ENCODE results near the gene TGFBR1.

The TGFBR1 gene

DNA sequence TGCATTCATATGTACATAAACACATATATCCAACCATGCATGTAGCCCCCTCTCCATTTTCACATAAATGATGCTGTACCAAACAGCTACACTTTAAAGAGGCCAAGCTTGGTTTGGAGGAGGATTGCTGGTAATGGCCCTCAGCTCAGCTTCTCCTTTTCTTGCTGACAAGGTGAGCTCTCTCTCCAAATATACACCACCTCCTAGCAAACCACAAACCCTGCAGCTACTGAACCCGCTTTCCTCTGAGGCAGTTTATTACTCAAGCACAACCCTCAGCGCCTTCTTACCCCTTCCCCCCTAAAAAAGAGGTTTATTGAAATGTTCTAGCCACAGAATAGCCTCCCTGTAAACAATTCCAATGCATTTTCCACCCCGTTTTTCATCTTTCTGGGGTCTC, 62.8 kb downstream of the TGFBR1 start:
- TF ChIP-seq Cebpa-rat (IDR thresholded peaks at IDR 0.05), result no peak
- Histone ChIP-seq H3K27me3 (no peaks in the 10 kb centered on the region), H3K4me1 (peaks cover 0 to 17% (median 7%) of the 10 kb centered on the region in 10 experiments; a peak in 12 of 20 replicates), H3K9ac (no peak overlapping the region), H3K36me3 (no peaks in the 10 kb centered on the region), H3K27ac (no peak overlapping the region), H3K4me3 (no peak overlapping the region), H4K20me1 (no peaks in the 10 kb centered on the region), H3K9me3 (replicated peaks in 1 of 11) (peaks cover 0 to 9% (median 0%) of the 10 kb centered on the region in 11 experiments; a peak in 2 of 22 replicates), H3K4me2 (peak overlapping the region in 10 of 11 experiments; percentile 3 to 41 (median 20); a peak in 13 of 22 replicates)

DNA sequence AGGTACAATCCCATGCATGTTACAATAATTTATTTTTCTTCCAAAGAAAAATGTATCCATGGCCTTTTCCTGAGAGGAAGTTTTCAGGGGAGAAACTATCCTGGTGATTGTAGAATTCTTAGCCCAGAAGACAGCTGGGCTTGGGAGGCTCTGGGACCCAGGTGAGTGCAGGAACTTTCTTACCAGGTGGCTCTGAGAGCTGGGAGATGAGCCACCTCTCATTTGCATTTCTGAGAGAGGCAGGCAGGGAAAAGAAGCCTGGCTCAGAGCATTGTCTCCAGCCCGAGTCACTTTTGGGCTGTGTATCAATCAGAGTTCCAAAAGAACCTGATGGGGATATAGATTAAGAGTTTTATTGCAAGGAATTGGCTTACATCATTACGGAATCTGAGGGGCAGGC, 64.2 kb downstream of the TGFBR1 start:
- Histone ChIP-seq H3K36me3 (no peaks in the 10 kb centered on the region), H3K9ac (no peak overlapping the region), H3K4me3 (no peak overlapping the region), H4K20me1 (no peaks in the 10 kb centered on the region), H3K27me3 (no peaks in the 10 kb centered on the region), H3K4me2 (no peak overlapping the region), H3K4me1 (peaks cover 0 to 19% (median 8%) of the 10 kb centered on the region in 10 experiments; a peak in 15 of 20 replicates), H3K27ac (no peak overlapping the region), H3K9me3 (replicated peaks in 1 of 11) (peaks cover 0 to 9% (median 0%) of the 10 kb centered on the region in 11 experiments; a peak in 2 of 22 replicates)
- TF ChIP-seq Cebpa-rat (IDR thresholded peaks at IDR 0.05), result no peak

DNA sequence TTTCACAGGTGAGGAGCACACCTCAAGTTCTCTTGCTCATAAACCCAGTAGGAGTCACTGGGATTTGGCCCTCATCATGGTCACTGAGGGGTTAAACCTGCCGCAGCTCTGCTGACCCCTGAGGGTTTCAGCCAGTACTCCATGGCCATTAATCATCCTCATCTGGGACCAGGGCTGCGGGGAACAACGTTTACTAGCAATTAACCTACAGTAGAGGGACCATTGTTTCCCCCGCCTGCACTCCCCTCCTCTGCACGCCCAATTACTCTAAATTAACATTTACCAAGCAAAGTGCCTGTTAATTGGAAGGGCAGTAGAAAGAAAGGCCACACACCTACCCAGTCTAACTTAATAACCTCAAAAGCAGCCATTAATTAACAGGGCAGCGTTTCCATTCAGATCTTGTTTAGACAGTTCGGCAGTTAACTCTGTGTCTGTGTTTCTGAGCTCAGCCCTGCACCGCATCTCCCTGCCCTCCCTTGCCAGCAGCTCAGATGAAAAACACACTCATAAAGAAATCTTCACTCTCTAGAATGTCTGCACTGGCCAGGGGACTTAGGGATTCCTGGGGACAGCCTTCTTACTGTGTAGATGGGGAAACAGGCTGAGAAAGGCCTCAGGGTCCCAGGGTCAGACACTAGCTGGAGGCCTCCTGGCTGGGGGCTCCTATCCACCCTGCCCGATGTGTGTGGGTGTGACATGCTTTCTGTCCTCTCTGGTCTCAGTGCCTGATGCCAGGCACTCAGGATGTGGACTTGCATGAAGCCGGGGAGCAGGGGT, 65.3 kb downstream of the TGFBR1 start:
- Histone ChIP-seq H3K9me3 (replicated peaks in 1 of 11) (peaks cover 0 to 9% (median 0%) of the 10 kb centered on the region in 11 experiments; a peak in 2 of 22 replicates), H3K27ac (no peak overlapping the region), H3K36me3 (no peaks in the 10 kb centered on the region), H3K9ac (no peak overlapping the region), H3K27me3 (no peaks in the 10 kb centered on the region), H3K4me2 (no peak overlapping the region), H4K20me1 (no peaks in the 10 kb centered on the region), H3K4me3 (no peak overlapping the region), H3K4me1 (peaks cover 0 to 24% (median 9%) of the 10 kb centered on the region in 10 experiments; a peak in 15 of 20 replicates)
- no peak for TF ChIP-seq Cebpa-rat (IDR thresholded peaks at IDR 0.05)

DNA sequence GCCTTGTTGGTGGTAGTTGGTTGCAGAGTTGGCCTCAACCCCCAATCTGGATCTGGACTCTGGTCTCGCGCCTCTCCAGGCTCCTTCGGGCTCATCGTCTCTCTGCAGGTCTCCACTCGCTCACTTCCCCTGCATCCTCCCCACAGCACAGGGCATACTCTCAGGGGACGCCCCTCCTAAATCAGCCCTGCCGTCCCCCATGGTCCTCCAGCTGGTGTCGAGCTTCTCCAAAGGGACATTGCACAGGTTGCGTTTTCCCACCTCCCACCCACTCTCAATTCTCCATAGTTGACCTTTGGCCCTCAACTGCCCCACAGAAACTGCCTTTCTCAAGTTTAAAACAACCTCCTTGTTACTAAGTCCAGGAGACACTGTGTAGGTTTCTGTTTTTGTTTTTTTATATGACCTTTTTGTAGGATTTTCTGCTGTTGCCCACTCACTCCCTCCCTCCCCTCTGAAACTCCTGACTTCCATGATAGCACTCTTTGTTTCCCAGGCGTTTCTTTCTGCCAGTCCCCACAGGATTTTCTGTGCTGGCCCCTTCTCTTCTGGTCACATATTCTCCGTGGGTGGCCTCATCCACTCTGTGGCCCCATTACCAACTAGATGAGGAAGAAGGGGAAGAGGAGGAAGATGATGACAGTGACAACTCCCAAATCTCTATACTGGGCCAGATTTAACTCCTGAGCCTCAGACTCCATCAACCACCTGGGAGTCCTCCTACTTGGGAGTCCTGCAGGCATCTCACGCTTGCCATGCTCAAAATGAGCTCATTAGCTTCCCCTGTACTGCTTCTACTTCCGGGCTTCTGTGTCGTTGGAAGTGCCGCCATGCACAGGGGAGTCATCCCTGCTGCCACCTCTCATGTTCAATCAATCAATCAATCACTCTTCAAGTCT, 66.6 kb downstream of the TGFBR1 start:
- Histone ChIP-seq H3K4me1 (peaks cover 6 to 31% (median 9%) of the 10 kb centered on the region in 10 experiments; a peak in 17 of 20 replicates), H4K20me1 (no peaks in the 10 kb centered on the region), H3K4me3 (no peak overlapping the region), H3K9ac (no peak overlapping the region), H3K36me3 (no peaks in the 10 kb centered on the region), H3K27ac (no peak overlapping the region), H3K27me3 (no peaks in the 10 kb centered on the region), H3K4me2 (peak overlapping the region in 4 of 11 experiments; percentile 1 to 27 (median 16); a peak in 3 of 22 replicates), H3K9me3 (replicated peaks in 1 of 11) (peaks cover 0 to 9% (median 0%) of the 10 kb centered on the region in 11 experiments; a peak in 2 of 22 replicates)
- no peak for TF ChIP-seq Cebpa-rat (IDR thresholded peaks at IDR 0.05)

DNA sequence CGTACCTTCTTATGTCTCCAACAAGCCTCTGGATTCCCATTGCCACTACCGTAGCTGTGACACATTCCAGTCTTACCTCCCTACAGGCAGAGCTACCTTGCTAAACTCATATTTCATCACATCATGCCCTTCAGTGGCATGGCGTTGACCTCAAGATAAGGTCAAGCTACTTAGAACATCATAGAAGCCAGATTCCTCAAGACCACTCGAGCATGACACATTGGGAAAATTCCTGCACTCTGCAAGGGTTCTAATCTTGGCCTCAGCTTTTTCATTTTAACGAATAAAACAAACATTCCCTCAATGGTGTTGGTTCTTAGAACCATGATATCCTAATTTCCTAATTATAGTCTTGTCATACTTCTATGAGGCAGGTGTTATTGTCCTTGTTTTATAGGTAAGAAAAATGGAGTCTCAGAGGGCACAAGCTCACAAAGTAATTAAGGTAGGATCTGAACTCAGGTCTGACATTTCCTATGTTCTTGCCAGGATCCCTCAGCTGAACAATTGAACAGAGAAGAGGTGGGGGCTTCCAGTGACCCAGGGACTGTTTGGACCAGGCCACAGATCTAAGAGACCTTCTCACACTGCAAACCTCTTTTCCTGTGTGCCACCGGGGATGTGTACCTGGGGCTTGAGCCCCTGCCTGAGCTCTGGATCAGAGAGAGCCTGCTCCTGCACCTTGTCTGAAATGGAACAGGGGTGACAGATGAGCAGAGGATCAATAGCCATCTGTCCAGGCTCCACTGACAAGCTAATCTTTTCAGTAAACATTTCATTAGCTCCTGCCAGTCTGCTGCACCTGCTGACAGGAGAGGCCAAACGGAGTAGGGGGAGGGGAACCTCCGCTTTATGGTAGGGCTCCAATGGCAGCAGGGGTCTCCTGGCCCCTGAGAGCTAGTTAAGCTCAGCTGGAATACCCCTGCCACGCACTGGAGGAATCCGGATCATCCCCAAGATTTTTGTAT, 67.5 kb downstream of the TGFBR1 start:
- no peaks in the 10 kb centered on the region for H3K27me3 ChIP-seq
- no peak overlapping the region for H3K27ac ChIP-seq
- H3K4me2 ChIP-seq, result peak overlapping the region in 1 of 11 experiments; percentile 25; a peak in 1 of 22 replicates
- TF ChIP-seq Cebpa-rat (IDR thresholded peaks at IDR 0.05), result no peak
- peaks cover 6 to 40% (median 11%) of the 10 kb centered on the region in 10 experiments; a peak in 17 of 20 replicates for H3K4me1 ChIP-seq
- no peak overlapping the region for H3K9ac ChIP-seq
- no peak overlapping the region for H3K4me3 ChIP-seq
- no peaks in the 10 kb centered on the region for H3K36me3 ChIP-seq
- no peaks in the 10 kb centered on the region for H4K20me1 ChIP-seq
- peaks cover 0 to 9% (median 0%) of the 10 kb centered on the region in 11 experiments; a peak in 2 of 22 replicates for H3K9me3 ChIP-seq (replicated peaks in 1 of 11)

DNA sequence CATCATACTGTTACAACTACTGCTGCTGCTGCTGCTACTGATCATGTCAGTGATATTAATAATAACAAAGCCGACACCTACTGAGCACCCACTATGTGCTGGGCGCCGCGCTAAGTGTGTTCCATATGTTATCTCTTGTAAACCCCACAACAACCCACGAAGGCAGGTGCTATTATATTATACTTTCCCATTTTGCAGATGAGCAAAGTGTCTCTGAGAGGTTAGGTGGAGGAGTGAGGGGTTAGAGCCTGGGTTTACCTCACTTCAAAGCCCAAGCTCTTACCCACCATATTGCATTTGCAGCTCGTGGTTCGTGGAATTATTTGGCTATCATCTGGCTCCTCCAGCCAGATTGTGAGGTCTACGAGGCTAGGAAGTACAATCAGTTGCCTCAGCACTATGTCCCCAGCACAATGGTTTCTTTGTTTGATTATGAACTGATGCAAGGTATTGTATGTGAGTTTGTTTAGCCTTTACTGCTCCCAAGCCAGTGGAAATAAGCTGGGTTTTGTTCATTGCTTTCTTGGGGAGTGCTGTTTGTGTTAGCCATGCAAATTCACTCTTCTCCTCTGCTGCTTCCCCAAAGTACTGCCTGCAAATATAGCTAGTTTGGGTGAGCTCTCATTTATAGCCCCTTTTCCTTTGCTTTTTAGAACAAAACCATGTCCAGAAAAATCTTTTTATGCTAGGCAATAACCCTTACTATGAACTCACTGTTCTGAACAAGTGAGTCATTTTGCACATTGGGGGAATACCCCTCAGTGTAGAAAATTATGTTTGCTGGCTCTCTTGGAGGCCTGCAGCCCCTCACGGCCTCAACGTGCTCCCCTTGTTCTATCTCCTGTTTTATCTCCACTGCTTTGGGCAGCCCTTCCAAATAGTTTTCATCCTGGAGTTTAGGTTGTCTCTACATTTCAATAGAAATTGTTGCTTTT, 68.9 kb downstream of the TGFBR1 start:
- Histone ChIP-seq H3K27me3 (no peaks in the 10 kb centered on the region), H3K4me2 (peak overlapping the region in 2 of 11 experiments; percentile 25 to 51; a peak in 4 of 22 replicates), H4K20me1 (no peaks in the 10 kb centered on the region), H3K27ac (no peak overlapping the region), H3K4me3 (no peak overlapping the region), H3K9me3 (replicated peaks in 1 of 11) (peaks cover 0 to 9% (median 0%) of the 10 kb centered on the region in 11 experiments; a peak in 2 of 22 replicates), H3K36me3 (no peaks in the 10 kb centered on the region), H3K4me1 (peaks cover 0 to 49% (median 3%) of the 10 kb centered on the region in 10 experiments; a peak in 9 of 20 replicates), H3K9ac (no peak overlapping the region)
- no peak for TF ChIP-seq Cebpa-rat (IDR thresholded peaks at IDR 0.05)

DNA sequence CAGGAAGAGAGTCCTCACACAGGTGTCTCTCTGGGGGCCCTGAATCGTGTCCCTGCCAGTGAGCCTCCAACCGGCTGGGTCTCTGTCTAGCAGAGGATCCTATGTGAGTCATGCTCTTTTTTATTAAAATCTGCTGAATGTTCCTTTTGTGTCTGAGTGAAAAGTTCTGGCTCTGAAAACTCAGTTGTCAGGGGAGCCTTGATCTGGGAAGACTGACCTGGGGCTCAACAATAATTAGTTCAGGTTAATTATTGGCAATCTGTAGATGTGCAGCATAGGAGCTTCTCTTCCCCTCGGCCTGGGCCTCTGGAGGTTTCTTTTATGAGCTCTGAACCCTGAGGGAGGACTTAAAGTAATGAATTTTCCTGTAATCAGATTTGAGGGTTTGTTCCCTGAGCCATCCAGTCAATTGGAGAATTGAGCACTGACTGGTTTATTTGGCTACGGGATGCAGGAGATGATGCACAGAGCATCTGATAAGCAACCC, 71.7 kb downstream of the TGFBR1 start:
- Histone ChIP-seq H3K4me3 (no peak overlapping the region), H4K20me1 (no peaks in the 10 kb centered on the region), H3K27me3 (no peaks in the 10 kb centered on the region), H3K27ac (peak overlapping the region in 1 of 11 experiments; percentile 42; a peak in 2 of 22 replicates), H3K4me1 (peaks cover 6 to 77% (median 10%) of the 10 kb centered on the region in 10 experiments), H3K36me3 (no peaks in the 10 kb centered on the region), H3K9ac (peak overlapping the region in 2 of 11 experiments; percentile 40 to 43; a peak in 3 of 22 replicates), H3K9me3 (replicated peaks in 1 of 11) (peaks cover 0 to 5% (median 0%) of the 10 kb centered on the region in 11 experiments; a peak in 2 of 22 replicates), H3K4me2 (peak overlapping the region in 3 of 11 experiments; percentile 10 to 73 (median 41); a peak in 5 of 22 replicates)
- TF ChIP-seq Cebpa-rat (IDR thresholded peaks at IDR 0.05), result no peak

Data from BLaER1 treated with 17β-estradiol and CSF1 and Interleukin-3, amounts not matched to agents 10 nM and 100 nM (cell line).